GM10248 (cell line): ENCODE data around the gene FJX1.
A peak's percentile ranks its signal among the peaks of the same experiment; 100 is the strongest.

Experiments used
- CTCF ChIA-PET: fragments of 300-600 bp; sonication (Branson Sonifier 250); formaldehyde crosslinking; extraction: SDS; loops from one replicate; lab custom pipeline; 2021; ENCODE audit warnings: antibody characterized with exemption; lab: Yijun Ruan, JAX
- POLR2A ChIA-PET: fragments of 350-650 bp; sonication (Branson Sonifier 250); formaldehyde crosslinking; extraction: SDS; loops from one replicate; lab custom pipeline; 2020; ENCODE audit warnings: antibody characterized with exemption; lab: Yijun Ruan, JAX
- DNase-seq: peaks from one replicate; pipeline ENCODE4 v3.0.0; 2012; ENCODE audit errors: extremely low spot score
- TF ChIP-seq, protein P1 (sequence below): IDR thresholded peaks from 2 replicates; pipeline ENCODE4 v1.5.1; 2012; ENCODE audit warnings: mild to moderate bottlenecking, low read depth; ENCODE audit errors: extremely low read depth, missing control alignments, control extremely low read depth

Gene FJX1

DNA sequence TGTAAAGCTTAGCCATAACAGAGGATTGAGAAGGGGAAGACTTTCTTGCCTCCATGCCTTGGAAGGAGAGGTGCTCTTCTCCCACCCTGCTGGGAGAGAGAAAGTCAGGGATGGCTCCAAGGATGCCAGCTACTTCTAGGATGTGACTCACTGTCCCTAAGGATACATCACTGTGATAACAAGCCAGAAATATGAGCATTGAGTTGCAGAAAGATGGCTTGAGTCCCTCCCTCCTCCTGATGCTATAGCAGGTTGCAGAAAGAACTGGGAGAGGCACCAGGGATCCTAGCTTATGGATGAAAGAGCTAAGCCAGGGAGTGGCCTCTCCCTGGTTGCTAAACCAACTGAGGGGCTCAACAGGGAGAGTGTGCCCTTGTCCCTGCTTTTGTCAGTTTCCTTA is 27.8 kb upstream of the FJX1 start:
- POLR2A ChIA-PET: interaction anchor here (0.5 kb wide), 1 partner anchor 839 kb away, joined by 3 read pairs; no protein-coding TSS in a partner anchor
- CTCF ChIA-PET: interaction anchor here (0.9 to 1.7 kb wide), 4 partner anchors 15 to 676 kb away, joined by 3 to 4 read pairs (median 3); no protein-coding TSS in a partner anchor
- no peak for DNase-seq
- TF ChIP-seq, protein P1, sequence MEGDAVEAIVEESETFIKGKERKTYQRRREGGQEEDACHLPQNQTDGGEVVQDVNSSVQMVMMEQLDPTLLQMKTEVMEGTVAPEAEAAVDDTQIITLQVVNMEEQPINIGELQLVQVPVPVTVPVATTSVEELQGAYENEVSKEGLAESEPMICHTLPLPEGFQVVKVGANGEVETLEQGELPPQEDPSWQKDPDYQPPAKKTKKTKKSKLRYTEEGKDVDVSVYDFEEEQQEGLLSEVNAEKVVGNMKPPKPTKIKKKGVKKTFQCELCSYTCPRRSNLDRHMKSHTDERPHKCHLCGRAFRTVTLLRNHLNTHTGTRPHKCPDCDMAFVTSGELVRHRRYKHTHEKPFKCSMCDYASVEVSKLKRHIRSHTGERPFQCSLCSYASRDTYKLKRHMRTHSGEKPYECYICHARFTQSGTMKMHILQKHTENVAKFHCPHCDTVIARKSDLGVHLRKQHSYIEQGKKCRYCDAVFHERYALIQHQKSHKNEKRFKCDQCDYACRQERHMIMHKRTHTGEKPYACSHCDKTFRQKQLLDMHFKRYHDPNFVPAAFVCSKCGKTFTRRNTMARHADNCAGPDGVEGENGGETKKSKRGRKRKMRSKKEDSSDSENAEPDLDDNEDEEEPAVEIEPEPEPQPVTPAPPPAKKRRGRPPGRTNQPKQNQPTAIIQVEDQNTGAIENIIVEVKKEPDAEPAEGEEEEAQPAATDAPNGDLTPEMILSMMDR: no peak

DNA sequence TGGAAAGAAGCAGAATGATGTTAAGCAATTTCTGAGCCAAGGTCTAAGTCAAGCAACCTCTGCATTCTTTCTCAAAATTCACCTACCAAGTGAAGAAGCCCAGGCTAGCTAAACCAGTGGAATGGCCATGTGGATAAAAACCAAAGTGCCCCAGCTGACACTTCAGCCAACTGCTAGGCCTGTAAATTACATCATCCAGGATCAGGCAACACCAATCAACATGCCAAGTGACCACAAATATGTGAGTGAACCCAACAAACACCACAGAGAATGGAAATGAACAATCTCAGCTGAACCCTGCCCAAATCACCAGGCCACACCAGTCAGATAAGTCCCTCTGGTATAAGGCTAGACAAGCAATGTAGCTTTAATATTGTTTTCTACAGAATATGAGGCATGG is 25.1 kb upstream of the FJX1 start:
- no peak for DNase-seq
- ChIA-PET POLR2A (no interaction called here), CTCF (no interaction called here)
- TF ChIP-seq, protein P1: no peak

DNA sequence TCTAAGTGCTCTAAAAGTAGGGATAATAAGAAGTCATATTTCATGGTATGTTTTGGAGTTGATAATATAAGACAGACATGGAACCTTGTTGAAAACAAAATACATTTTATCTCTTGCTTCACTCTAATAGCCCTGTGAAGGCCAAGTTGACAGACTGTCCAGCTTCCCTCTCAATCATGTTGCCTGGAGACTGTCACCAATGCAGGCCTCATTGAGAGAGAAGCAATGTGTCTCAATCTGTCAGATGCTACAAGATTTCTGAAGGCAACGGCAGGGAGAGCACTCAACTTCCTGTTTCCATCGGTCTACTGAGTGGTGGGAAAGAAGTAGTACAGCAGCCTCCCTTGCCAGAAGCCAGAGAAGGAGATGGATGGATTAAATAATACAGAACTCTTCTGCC is 23.6 kb upstream of the FJX1 start:
- DNase-seq: no peak
- ChIA-PET POLR2A (interaction anchor here (0.7 kb wide), 1 partner anchor 676 kb away, joined by 3 read pairs; no protein-coding TSS in a partner anchor), CTCF (no interaction called here)
- TF ChIP-seq, protein P1: no peak

DNA sequence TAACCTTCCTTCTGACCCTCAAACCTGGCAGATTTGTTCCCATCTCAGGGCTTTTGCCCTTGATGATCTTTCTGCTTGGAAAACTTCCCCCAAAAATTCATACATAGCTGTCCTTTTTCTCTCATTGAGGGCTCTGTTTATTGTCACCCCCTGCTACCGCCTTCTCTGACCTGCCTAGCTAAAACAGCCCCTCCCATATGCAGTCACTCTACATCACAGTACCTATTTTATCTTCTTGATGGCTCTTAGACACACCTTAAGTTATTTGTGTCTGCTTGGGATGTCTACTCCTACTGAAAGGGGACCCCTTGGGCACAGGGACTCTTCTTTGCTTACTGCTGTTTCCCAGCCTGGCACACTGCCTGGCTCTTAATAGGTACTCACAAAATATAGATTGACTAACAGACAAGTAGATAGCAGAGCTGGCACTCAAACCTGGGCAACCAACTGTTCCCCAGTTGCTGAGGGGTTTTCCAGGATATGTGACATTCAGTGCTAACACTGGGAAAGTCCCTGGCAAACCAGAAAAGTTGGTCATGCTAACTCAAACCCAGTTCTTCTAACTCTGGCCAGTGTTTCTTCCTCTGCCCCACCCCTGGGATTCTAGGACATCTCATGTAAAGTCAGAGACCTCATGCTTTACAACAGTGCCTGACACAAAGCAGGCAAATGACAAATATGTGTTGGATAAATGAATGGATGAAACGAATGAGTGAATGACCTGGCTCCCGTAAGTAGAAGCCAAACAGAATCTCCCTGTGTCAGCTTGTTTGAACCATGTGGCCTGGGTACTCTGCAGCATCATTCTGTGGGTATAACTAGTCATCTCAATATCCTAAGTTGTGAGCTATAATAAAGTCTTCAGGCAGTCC is 19.8 kb upstream of the FJX1 start:
- TF ChIP-seq, protein P1: no peak
- POLR2A ChIA-PET: no interaction called here
- CTCF ChIA-PET: interaction anchor here (2.2 kb wide), 1 partner anchor 17 kb away, joined by 6 read pairs; no protein-coding TSS in a partner anchor
- DNase-seq: peak; percentile 24

DNA sequence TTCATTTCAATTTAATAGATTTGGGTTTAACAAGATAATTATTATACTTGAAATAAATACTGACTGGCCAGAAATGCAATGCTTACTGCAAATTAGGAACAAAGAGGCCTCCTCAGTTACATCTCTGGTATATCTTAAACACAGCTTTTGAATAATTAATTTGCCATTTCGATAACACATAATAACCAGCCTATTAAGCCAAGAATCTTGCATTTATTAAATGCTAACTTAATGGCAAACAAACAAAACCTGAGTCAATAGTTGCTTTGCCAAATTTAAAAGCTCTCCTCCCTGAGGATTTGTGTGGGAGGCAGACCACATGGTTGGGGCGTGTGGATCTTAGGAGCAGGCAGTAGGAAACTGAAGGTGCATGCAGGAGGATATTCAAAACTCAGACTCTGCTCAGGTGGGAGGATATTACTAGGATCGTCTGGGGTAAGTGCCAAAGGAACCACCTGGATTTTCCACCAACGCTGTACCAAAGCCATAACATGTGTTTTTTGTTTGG is 17.9 kb upstream of the FJX1 start:
- ChIA-PET CTCF (no interaction called here), POLR2A (no interaction called here)
- TF ChIP-seq, protein P1: no peak
- DNase-seq: no peak

DNA sequence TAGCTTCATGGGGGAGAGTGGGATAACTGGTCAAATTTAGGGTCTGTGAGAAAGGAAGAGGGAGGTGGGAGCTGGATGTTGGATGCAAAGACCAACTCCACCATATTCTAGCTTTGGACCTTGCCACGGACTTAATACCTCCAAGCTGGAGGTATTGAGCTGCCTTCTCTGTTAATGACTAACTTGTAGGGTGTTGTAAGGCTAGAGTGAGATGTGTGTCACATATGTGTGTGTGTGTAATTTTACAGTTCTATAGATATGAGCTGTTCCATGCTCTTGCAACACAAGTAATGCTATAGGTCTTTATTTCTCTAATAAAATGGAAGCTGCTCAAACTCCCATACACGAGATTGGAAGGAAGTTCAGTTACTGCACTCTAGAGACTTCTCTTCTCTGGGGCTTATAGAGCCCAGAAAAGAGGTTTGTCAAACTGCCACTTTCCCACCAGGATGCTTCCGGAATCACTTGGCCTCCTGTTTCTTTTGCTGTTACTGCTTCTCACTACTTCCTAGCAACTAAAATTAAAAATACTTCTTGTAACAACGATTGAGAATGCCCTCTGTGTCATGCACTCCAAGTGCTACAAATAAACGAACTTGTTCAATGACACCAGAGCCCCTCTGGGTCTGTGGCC is 16.0 kb upstream of the FJX1 start:
- ChIA-PET POLR2A (no interaction called here), CTCF (interaction anchor here (0.7 kb wide), 1 partner anchor 220 kb away, joined by 3 read pairs; no protein-coding TSS in a partner anchor)
- TF ChIP-seq, protein P1: no peak
- no peak for DNase-seq
